ENCODE results near the gene ASB8. TPM values are rescaled to one million over a fixed set of nuclear protein-coding genes. Genes with fewer than 3 reads are reported as not detected.

ASB8 gene
- total RNA-seq, 3 donors from 2014 or later (not counting 1 experiment from before 2014, with no cell fraction given), result 62.9 to 73.8 (median 71.3) TPM

- DNase-seq, result no peak
- Mint-ChIP-seq H3K27me3 (ENCODE audit: low read depth in 2 of 2) (no peaks in the 10 kb centered on the region), H3K27ac (peak overlapping the region in 1 of 2 donors; percentile 86), H3K4me3 (peak overlapping the region; percentile 65), H3K9me3 (peaks cover 10 to 12% of the 10 kb centered on the region in 2 donors), H3K4me1 (peaks cover 50 to 56% of the 10 kb centered on the region in 2 donors), H3K36me3 (peaks cover 35% of the 10 kb centered on the region)
- Histone ChIP-seq H3K4me3 (ENCODE audit: low read length) (no peak overlapping the region), H3K36me3 (ENCODE audit: control insufficient read depth, insufficient read depth, low read length) (no peaks in the 10 kb centered on the region), H3K27me3 (ENCODE audit: control insufficient read depth, insufficient read depth, low read length) (no peaks in the 10 kb centered on the region), H3K9me3 (ENCODE audit: control insufficient read depth, insufficient read depth, low read length) (peaks cover 10% of the 10 kb centered on the region), H3K4me1 (ENCODE audit: control insufficient read depth, insufficient read depth, low read length) (peaks cover 31% of the 10 kb centered on the region), H3K27ac (ENCODE audit: low read length) (no peak overlapping the region)
- intact Hi-C loops (cut with micrococcal nuclease), result no loop called here
- no peak for ATAC-seq
- no peak for TF ChIP-seq CTCF (IDR thresholded peaks at IDR 0.05)
- 86% methylated on average over 2 of the region's 3 CpGs for WGBS (ENCODE audit: insufficient coverage)
These were observed 44.2 kb upstream of the ASB8 start for GRCh38 chr12:48201516-48201915.

GRCh38 chr12:48201091-48201490, 43.8 kb upstream of the ASB8 start:
- H3K4me1 Mint-ChIP-seq, result peaks cover 50 to 56% of the 10 kb centered on the region in 2 donors
- H3K9me3 ChIP-seq (ENCODE audit: control insufficient read depth, insufficient read depth, low read length), result peaks cover 10% of the 10 kb centered on the region
- H3K27ac Mint-ChIP-seq, result peak overlapping the region; percentile 82 to 86
- no peaks in the 10 kb centered on the region for H3K27me3 Mint-ChIP-seq (ENCODE audit: low read depth in 2 of 2)
- DNase-seq (no peak), ATAC-seq (no peak)
- no peak overlapping the region for H3K4me3 ChIP-seq (ENCODE audit: low read length)
- no peaks in the 10 kb centered on the region for H3K36me3 ChIP-seq (ENCODE audit: control insufficient read depth, insufficient read depth, low read length)
- H3K36me3 Mint-ChIP-seq, result peaks cover 32% of the 10 kb centered on the region
- 83% methylated on average over 1 of the region's 3 CpGs for WGBS (ENCODE audit: insufficient coverage)
- peaks cover 31% of the 10 kb centered on the region for H3K4me1 ChIP-seq (ENCODE audit: control insufficient read depth, insufficient read depth, low read length)
- H3K27me3 ChIP-seq (ENCODE audit: control insufficient read depth, insufficient read depth, low read length), result no peaks in the 10 kb centered on the region
- H3K4me3 Mint-ChIP-seq, result peak overlapping the region; percentile 10
- intact Hi-C loops (cut with micrococcal nuclease), result no loop called here
- H3K27ac ChIP-seq (ENCODE audit: low read length), result peak overlapping the region; percentile 4
- TF ChIP-seq CTCF (IDR thresholded peaks at IDR 0.05), result no peak
- H3K9me3 Mint-ChIP-seq, result peaks cover 10 to 12% of the 10 kb centered on the region in 2 donors

GRCh38 chr12:48199774-48200221, 42.5 kb upstream of the ASB8 start:
- ATAC-seq, result no peak
- Mint-ChIP-seq H3K27ac (peak overlapping the region; percentile 82 to 86), H3K9me3 (peaks cover 10 to 12% of the 10 kb centered on the region in 2 donors), H3K36me3 (peaks cover 28% of the 10 kb centered on the region), H3K27me3 (ENCODE audit: low read depth in 2 of 2) (peaks cover 5% of the 10 kb centered on the region in 2 donors), H3K4me1 (peaks cover 50 to 56% of the 10 kb centered on the region in 2 donors), H3K4me3 (peak overlapping the region; percentile 90)
- intact Hi-C loops (cut with micrococcal nuclease), result no loop called here
- TF ChIP-seq CTCF (IDR thresholded peaks at IDR 0.05), result no peak
- Histone ChIP-seq H3K27ac (ENCODE audit: low read length) (peak overlapping the region; percentile 26), H3K27me3 (ENCODE audit: control insufficient read depth, insufficient read depth, low read length) (no peaks in the 10 kb centered on the region), H3K4me3 (ENCODE audit: low read length) (no peak overlapping the region), H3K36me3 (ENCODE audit: control insufficient read depth, insufficient read depth, low read length) (no peaks in the 10 kb centered on the region), H3K4me1 (ENCODE audit: control insufficient read depth, insufficient read depth, low read length) (peaks cover 31% of the 10 kb centered on the region), H3K9me3 (ENCODE audit: control insufficient read depth, insufficient read depth, low read length) (peaks cover 3% of the 10 kb centered on the region)
- 47% methylated on average over 3 of the region's 3 CpGs for WGBS (ENCODE audit: insufficient coverage)
- peak in 1 of 2 donors; percentile 57 for DNase-seq

- peak overlapping the region; percentile 98 for H3K27ac ChIP-seq (ENCODE audit: low read length)
- Mint-ChIP-seq H3K27me3 (ENCODE audit: low read depth in 2 of 2) (peaks cover 13 to 14% of the 10 kb centered on the region in 2 donors), H3K36me3 (peaks cover 21% of the 10 kb centered on the region), H3K27ac (peak overlapping the region; percentile 82 to 86), H3K4me1 (peaks cover 50 to 56% of the 10 kb centered on the region in 2 donors), H3K9me3 (peaks cover 6 to 9% of the 10 kb centered on the region in 2 donors), H3K4me3 (peak overlapping the region; percentile 90)
- no peak for ATAC-seq
- no peaks in the 10 kb centered on the region for H3K27me3 ChIP-seq (ENCODE audit: control insufficient read depth, insufficient read depth, low read length)
- peaks cover 31% of the 10 kb centered on the region for H3K4me1 ChIP-seq (ENCODE audit: control insufficient read depth, insufficient read depth, low read length)
- TF ChIP-seq CTCF (IDR thresholded peaks at IDR 0.05), result no peak
- intact Hi-C loops (cut with micrococcal nuclease), result loop anchor here (1.0 kb wide), 1 partner anchor 42 kb away; the partner anchor contains the start of gene ASB8
- H3K9me3 ChIP-seq (ENCODE audit: control insufficient read depth, insufficient read depth, low read length), result peaks cover 3% of the 10 kb centered on the region
- 60% methylated on average over 9 of the region's 10 CpGs for WGBS (ENCODE audit: insufficient coverage)
- peak overlapping the region; percentile 95 for H3K4me3 ChIP-seq (ENCODE audit: low read length)
- DNase-seq, result no peak
- H3K36me3 ChIP-seq (ENCODE audit: control insufficient read depth, insufficient read depth, low read length), result no peaks in the 10 kb centered on the region
These were observed 41.7 kb upstream of the ASB8 start for GRCh38 chr12:48198985-48199384.

All from natural killer cell (primary cell).